CD4-positive, alpha-beta T cell treated with Interleukin-15 for 1 hour (primary cell): ENCODE results near the gene KRTAP3-2.

Experiments
- DNase-seq: peaks from one replicate; pipeline ENCODE4 v3.0.0-alpha.2; 2020

Gene KRTAP3-2

GRCh38 chr17:40961591-40961990 lies 38.1 kb downstream of the KRTAP3-2 start:
- DNase-seq: no peak

GRCh38 chr17:40960144-40960543 lies 39.6 kb downstream of the KRTAP3-2 start:
- no peak for DNase-seq

DNA sequence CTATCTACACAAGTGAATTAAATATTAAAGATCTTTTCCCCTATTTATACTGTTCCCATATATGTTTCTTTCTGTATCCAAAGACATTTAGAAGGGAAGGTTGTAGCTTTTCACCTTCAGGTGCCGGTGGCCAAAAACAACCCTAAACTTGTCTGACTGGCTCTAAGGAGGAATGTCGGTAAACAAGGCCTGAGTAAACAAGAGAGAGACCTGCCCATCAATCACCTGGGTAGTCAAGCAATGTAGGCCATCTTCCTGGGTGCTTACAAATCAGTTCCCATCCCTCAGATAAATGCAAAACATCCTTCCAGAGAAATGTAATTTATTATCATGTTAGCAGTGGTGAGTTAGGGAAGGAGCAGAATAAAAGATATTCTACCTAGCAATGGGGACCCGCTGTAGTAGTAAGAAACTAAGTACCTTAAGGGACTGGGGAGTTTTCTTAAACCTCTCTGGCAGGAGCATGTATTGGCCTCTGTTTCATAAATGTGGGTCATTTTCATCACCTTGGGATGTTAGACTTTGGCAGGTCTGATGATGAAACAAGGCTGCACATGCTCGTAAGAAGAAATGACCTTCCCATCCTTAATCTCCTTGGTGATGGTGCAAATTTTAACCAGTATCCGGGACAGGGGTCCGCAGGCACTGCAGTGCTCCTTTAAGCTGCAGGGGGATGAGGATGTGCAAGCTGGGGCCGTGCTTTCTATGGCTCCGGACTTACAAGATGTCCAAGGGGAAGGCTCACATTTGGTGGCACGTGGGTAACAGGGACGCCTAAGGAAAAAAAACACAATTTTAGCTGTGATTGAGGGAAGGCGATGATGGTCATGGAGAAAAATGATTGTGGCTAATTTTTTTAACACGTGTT lies 41.4 kb downstream of the KRTAP3-2 start:
- DNase-seq: no peak

DNA sequence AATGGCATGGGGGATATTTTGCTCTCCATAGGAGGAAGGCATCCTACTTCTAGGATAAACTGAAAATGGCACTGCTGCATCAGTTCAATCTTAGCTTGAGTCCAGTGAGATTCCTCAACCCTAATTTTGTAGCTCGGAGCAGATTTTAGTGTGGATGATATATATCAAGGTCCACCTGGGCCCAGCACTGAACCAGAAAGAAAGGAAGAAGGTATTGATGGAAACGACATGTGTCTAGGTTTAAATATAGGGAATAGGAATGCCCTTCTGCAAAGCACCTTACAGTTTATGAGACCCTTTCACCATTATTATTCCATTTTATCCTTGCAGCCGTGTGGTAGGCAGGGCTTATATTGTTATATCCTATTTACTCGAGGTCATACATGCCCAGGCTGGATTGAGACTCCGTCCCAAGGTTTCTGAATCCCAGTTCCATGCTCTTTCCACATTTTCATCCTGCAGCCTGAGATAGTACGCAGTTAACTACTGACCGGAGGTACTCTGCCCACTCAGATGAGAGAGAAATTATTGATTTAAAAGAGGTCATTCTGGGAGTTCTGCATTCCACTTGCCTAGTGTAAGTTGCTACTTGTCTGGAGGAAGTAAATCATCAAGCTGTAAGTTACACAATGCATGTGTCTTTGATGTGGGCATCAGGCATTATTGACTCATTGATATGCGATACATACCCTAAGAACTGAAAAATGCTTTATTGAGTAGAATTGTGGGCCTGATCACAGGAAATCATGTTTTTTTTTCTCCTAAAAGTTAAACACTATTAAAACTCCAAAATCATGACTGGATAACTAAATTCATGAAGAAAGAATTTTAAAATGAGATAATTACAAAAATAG lies 43.1 kb downstream of the KRTAP3-2 start:
- no peak for DNase-seq

GRCh38 chr17:40953881-40954280 lies 45.8 kb downstream of the KRTAP3-2 start:
- no peak for DNase-seq

GRCh38 chr17:40952661-40953060 lies 47.0 kb downstream of the KRTAP3-2 start:
- no peak for DNase-seq

DNA sequence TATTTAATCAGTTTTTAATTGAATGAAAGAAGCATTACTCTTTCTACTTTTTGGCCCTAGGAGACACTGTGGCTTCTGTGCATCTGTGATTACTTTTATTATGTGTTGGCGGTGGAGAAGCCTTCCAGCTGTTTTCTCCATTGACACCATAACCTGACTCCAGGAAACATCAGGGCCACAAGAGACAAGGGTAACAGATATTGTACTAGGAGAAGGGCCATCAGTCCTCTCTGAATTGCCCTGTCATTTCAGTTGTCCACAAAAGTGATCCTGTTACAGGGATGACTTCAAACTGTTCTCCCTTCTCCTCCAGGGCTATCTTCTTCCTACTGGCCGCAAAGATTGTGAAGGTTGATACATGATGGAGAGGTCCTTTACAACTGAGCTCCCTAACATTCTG lies 47.6 kb downstream of the KRTAP3-2 start:
- no peak for DNase-seq

- no peak for DNase-seq
Measured at GRCh38 chr17:40951011-40951622, 48.6 kb downstream of the KRTAP3-2 start.

DNA sequence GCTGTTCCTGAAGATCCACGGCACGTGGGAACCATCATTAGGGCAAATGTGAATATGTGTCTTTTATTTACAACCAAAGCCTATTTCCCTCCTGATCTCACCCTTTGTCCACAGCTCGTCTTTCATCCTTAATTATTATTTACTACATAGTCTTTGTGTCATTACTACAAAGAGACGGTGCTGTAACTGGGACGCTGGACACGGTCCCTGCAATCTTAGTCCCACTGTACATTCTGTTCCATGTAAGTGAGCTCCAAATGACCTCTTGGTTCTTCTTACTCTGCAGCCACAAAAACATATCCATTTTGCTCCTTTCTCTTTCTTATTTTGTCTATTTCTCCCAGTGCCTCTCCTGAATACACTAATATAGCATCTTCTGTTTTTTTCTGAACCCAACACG lies 49.5 kb downstream of the KRTAP3-2 start:
- DNase-seq: no peak

DNA sequence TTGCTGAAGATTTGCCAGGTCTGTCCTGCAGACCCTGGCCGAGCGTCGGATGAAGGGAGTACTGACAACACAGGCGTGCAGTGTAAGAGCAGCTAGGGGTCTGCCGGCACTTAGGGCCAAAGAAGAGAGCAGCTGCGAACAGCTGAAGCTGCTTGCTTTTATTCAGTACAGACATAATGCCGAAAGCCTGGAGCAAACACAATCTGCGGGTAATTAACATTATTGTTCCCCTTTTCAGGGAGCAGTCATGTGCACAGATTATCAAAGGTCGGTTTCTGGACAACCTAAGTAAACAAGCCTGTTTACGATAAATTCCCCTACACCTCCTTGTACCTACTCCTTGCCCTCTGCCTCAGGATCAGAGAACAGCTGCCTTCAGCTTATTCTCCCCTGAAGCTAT lies 50.3 kb downstream of the KRTAP3-2 start:
- DNase-seq: no peak
